SHP77 (cell line): ENCODE results near the gene STRIP1.

Experiments
- DNase-seq, 2 experiments: peaks; one replicate each; lab custom pipeline; 2025; lab: John Stamatoyannopoulos, UW

Gene STRIP1

GRCh38 chr1:110091791-110092190 lies 57.4 kb downstream of the STRIP1 start:
- DNase-seq, result no peak

DNA sequence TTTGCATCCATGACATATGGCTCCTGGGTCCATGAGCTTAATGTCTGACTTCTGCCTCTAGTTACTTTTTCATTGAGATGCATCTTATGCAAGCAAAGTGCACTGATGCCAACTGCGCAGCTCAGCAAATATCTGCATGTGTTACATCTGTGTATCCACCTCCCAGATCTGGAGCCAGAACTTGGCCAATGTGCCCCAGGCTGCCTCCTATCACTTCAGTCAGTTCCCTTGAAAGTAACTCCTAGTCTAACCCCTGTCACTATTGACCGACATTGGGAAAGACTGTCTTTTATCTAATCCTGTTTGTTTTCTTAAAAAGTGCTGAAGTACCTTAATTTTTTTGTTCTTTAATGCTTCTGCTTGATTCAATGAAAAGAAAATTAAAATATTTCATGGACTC lies 58.6 kb downstream of the STRIP1 start:
- DNase-seq, result no peak

- DNase-seq, result no peak
Measured at GRCh38 chr1:110094931-110095654, 60.7 kb downstream of the STRIP1 start.

- no peak for DNase-seq
Measured at GRCh38 chr1:110097507-110098221, 63.2 kb downstream of the STRIP1 start.

DNA sequence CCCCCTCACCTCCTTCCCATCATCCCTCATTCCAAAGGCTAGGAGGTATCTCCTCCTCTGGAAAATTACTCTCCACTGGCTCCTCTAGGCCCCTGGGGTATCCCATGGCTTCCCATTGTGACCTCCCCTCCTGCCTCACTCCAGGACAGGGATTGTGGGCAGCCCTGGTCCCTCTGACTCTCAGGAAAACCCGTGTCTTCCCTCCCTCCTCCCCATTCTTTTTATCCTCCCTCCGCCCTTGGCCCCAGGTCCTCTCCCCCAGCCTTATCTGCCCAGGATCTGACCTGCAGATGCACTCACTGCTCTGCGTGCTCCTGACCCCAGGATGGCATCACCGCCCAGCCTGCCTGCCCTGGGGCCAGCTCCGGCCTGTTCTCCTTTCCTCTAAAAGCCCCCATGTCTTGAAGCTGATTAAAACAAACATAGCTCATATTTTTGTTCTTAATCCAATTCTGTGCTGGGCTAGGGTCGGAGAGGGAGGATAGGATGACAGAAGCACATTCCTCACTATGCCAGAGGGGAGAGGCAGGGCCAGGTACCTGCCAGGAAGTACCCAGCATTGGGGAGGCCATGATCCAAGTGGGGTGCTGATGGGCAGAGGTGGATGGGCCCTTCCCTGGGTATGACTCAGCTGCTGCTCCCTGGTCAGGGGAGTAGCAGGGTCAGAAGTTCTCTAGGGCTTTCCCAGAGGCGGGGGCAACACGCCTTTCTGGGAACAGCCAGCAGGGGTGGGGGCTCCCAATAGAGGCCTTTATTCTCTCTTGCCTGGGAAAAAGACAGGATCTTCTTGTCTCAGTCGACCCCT lies 64.0 kb downstream of the STRIP1 start:
- DNase-seq, result no peak

DNA sequence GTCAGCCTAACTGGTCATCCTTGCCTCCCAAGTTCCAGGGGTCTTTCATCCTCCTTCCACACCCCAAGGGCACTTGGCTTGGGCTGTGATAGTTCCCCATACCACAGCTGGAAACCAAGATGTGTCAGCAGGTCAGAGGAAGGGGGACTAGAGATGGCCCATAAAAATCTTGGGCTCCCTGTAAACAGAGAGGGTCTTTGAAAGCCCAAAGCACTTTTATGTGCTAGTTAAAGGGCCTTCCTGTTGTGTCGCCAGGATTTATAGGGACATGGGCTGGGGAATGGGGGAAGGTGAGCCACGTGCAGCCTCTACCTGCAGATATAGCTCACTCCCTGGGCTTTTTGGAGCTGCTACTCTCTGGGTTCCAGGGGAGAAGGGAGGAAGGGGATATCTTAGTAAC lies 65.9 kb downstream of the STRIP1 start:
- DNase-seq, result no peak

GRCh38 chr1:110102081-110102480 lies 67.7 kb downstream of the STRIP1 start:
- DNase-seq, result no peak
